ENCODE measurements around the gene FAM20C. TPM values are rescaled to one million over a fixed set of nuclear protein-coding genes. Genes with fewer than 3 reads are reported as not detected.

FAM20C gene
- total and polyA plus RNA-seq, 4 donors, result 17.3 to 86.9 (median 45.9) TPM

GRCh38 chr7:303425-303824 lies 111.1 kb downstream of the FAM20C start:
- Histone ChIP-seq H3K36me3 (ENCODE audit: control insufficient read depth in 4 of 4, insufficient read depth in 4 of 4, low read length in 4 of 4) (no peaks in the 10 kb centered on the region), H3K9me3 (ENCODE audit: control insufficient read depth in 4 of 4, insufficient read depth in 3 of 4, low read length in 3 of 4) (peaks cover 0 to 2% (median 0%) of the 10 kb centered on the region in 4 donors), H3K27ac (ENCODE audit: low read depth in 1 of 2, low read length in 1 of 2) (no peak overlapping the region), H3K27me3 (ENCODE audit: control insufficient read depth in 3 of 3, insufficient read depth in 3 of 3, low read length in 2 of 3) (peaks cover 0 to 2% (median under 1%) of the 10 kb centered on the region in 3 donors), H3K9ac (ENCODE audit: insufficient read depth in 1 of 2, low read length in 2 of 2) (no peak overlapping the region), H3K4me3 (no peak overlapping the region), H3K4me1 (ENCODE audit: control insufficient read depth in 5 of 5, insufficient read depth in 5 of 5, low read length in 5 of 5) (no peaks in the 10 kb centered on the region)
- ATAC-seq (ENCODE audit: insufficient read depth, low FRiP score), result no peak
- no peak for TF ChIP-seq CTCF (IDR thresholded peaks at IDR 0.05; ENCODE audit: control extremely low read depth, extremely low read depth)
- 91 to 93% methylated on average over 11 of the region's 11 CpGs for WGBS, 2 donors
- peak in 1 of 3 donors; percentile 4 for DNase-seq

- Histone ChIP-seq H3K27me3 (ENCODE audit: control insufficient read depth in 3 of 3, insufficient read depth in 3 of 3, low read length in 2 of 3) (peaks cover 0 to 2% (median 0%) of the 10 kb centered on the region in 3 donors), H3K27ac (ENCODE audit: low read depth in 1 of 2, low read length in 1 of 2) (no peak overlapping the region), H3K36me3 (ENCODE audit: control insufficient read depth in 4 of 4, insufficient read depth in 4 of 4, low read length in 4 of 4) (no peaks in the 10 kb centered on the region), H3K9me3 (ENCODE audit: control insufficient read depth in 4 of 4, insufficient read depth in 3 of 4, low read length in 3 of 4) (peaks cover 0 to 2% (median 0%) of the 10 kb centered on the region in 4 donors), H3K9ac (ENCODE audit: insufficient read depth in 1 of 2, low read length in 2 of 2) (no peak overlapping the region), H3K4me1 (ENCODE audit: control insufficient read depth in 5 of 5, insufficient read depth in 5 of 5, low read length in 5 of 5) (no peaks in the 10 kb centered on the region), H3K4me3 (no peak overlapping the region)
- no peak for ATAC-seq (ENCODE audit: insufficient read depth, low FRiP score)
- WGBS, 2 donors, result 89 to 90% methylated on average over 23 to 24 of the region's 24 CpGs
- no peak for TF ChIP-seq CTCF (IDR thresholded peaks at IDR 0.05; ENCODE audit: control extremely low read depth, extremely low read depth)
- DNase-seq, result no peak
These were observed 111.7 kb downstream of the FAM20C start for GRCh38 chr7:303884-304573.

GRCh38 chr7:304574-305409 lies 112.4 kb downstream of the FAM20C start:
- peaks cover 0 to 2% (median under 1%) of the 10 kb centered on the region in 4 donors for H3K9me3 ChIP-seq (ENCODE audit: control insufficient read depth in 4 of 4, insufficient read depth in 3 of 4, low read length in 3 of 4)
- ATAC-seq (ENCODE audit: insufficient read depth, low FRiP score), result no peak
- TF ChIP-seq CTCF (IDR thresholded peaks at IDR 0.05; ENCODE audit: control extremely low read depth, extremely low read depth), result no peak
- H3K27me3 ChIP-seq (ENCODE audit: control insufficient read depth in 3 of 3, insufficient read depth in 3 of 3, low read length in 2 of 3), result peaks cover 0 to 2% (median 0%) of the 10 kb centered on the region in 3 donors
- H3K27ac ChIP-seq (ENCODE audit: low read depth in 1 of 2, low read length in 1 of 2), result no peak overlapping the region
- H3K9ac ChIP-seq (ENCODE audit: insufficient read depth in 1 of 2, low read length in 2 of 2), result no peak overlapping the region
- 76 to 84% methylated on average over 19 of the region's 19 CpGs for WGBS, 2 donors
- no peaks in the 10 kb centered on the region for H3K4me1 ChIP-seq (ENCODE audit: control insufficient read depth in 5 of 5, insufficient read depth in 5 of 5, low read length in 5 of 5)
- no peaks in the 10 kb centered on the region for H3K36me3 ChIP-seq (ENCODE audit: control insufficient read depth in 4 of 4, insufficient read depth in 4 of 4, low read length in 4 of 4)
- no peak for DNase-seq
- H3K4me3 ChIP-seq, result no peak overlapping the region
